Measurements from ENCODE around the gene HS3ST5.
"Not testable (repeated sequence)": the region's sequence is repeated elsewhere in the genome, so short reads cannot be mapped to it uniquely, and the experiment has no call there.

Gene HS3ST5

GRCh38 chr6:114033606-114034005 lies 309.2 kb downstream of the HS3ST5 start:
- DNase-seq, result no peak

GRCh38 chr6:114032721-114033120 lies 310.1 kb downstream of the HS3ST5 start:
- DNase-seq, result no peak

- no peak for DNase-seq
These were observed 312.1 kb downstream of the HS3ST5 start for GRCh38 chr6:114030767-114031166.

GRCh38 chr6:114024746-114025145 lies 318.1 kb downstream of the HS3ST5 start:
- no peak for DNase-seq

- no peak for DNase-seq
These were observed 322.6 kb downstream of the HS3ST5 start for GRCh38 chr6:114020196-114020595.

GRCh38 chr6:114017146-114017545 lies 325.7 kb downstream of the HS3ST5 start:
- DNase-seq, result not testable (repeated sequence)

- DNase-seq, result not testable (repeated sequence)
These were observed 328.7 kb downstream of the HS3ST5 start for GRCh38 chr6:114014106-114014505.

- not testable (repeated sequence) for DNase-seq
These were observed 331.3 kb downstream of the HS3ST5 start for GRCh38 chr6:114011486-114011885.

- no peak for DNase-seq
These were observed 332.3 kb downstream of the HS3ST5 start for GRCh38 chr6:114010540-114010939.

- DNase-seq, result no peak
These were observed 333.6 kb downstream of the HS3ST5 start for GRCh38 chr6:114009192-114009591.

GRCh38 chr6:114008331-114008730 lies 334.5 kb downstream of the HS3ST5 start:
- DNase-seq, result no peak

GRCh38 chr6:114007516-114007915 lies 335.3 kb downstream of the HS3ST5 start:
- peak; percentile 15 for DNase-seq
